SU-DHL-6 (cell line): ENCODE data around the gene SLC43A2.

ENCODE experiments used
- H2AFZ ChIP-seq: fragments of 200-600 bp; sonication (generic); 2 replicates; pipeline ENCODE4 v1.6.1; 2014; ENCODE audit warnings: low read depth, mild to moderate bottlenecking, moderate library complexity, mixed read lengths, antibody characterized with exemption, low read length; ENCODE audit not compliant: severe bottlenecking
- H3F3A ChIP-seq: fragments of 200-600 bp; shearing (Covaris generic); 2 replicates; pipeline ENCODE4 v1.6.0; 2016; ENCODE audit warnings: antibody characterized with exemption, mild to moderate bottlenecking; ENCODE audit not compliant: insufficient read depth
- H3K27ac ChIP-seq: fragments of 200-600 bp; sonication (generic); 2 replicates; pipeline ENCODE4 v1.5.1; 2016; ENCODE audit warnings: low read depth, mild to moderate bottlenecking, low read length, moderate library complexity, mixed read lengths
- H3K27me3 ChIP-seq: fragments of 200-600 bp; sonication (generic), shearing (Covaris generic); 2 replicates; pipeline ENCODE4 v1.6.0; 2014; ENCODE audit warnings: mild to moderate bottlenecking, low read length
- H3K36me3 ChIP-seq: fragments of 200-600 bp; sonication (generic); 2 replicates; pipeline ENCODE4 v1.6.1; 2014; ENCODE audit warnings: mild to moderate bottlenecking, low read length, mixed read lengths
- H3K4me2 ChIP-seq: fragments of 300-600, 200-600 bp; shearing (Covaris generic), sonication (generic); 2 replicates; pipeline ENCODE4 v1.6.0; 2014; ENCODE audit warnings: low read length, low read depth, mild to moderate bottlenecking; ENCODE audit not compliant: poor library complexity, severe bottlenecking
- H3K4me3 ChIP-seq: fragments of 200-600 bp; sonication (generic); 2 replicates; pipeline ENCODE4 v1.5.1; 2014; ENCODE audit warnings: antibody characterized with exemption, low read length, mild to moderate bottlenecking, mixed read lengths; ENCODE audit not compliant: insufficient read depth, poor library complexity, severe bottlenecking
- H3K79me2 ChIP-seq: fragments of 200-600 bp; sonication (generic); 2 replicates; pipeline ENCODE4 v1.6.1; 2014; ENCODE audit warnings: mild to moderate bottlenecking, low read length, moderate library complexity; ENCODE audit not compliant: insufficient read depth
- H3K9ac ChIP-seq: fragments of 200-600 bp; sonication (generic); 2 replicates; pipeline ENCODE4 v1.7.0; 2014; ENCODE audit warnings: mild to moderate bottlenecking, low read length
- H3K9me2 ChIP-seq: fragments of 200-600 bp; sonication (generic); replicated peaks from 2 replicates; pipeline ENCODE4 v1.6.1; 2014; ENCODE audit warnings: low read length; ENCODE audit not compliant: insufficient read depth
- H3K9me3 ChIP-seq: fragments of 200-600 bp; sonication (generic); 2 replicates; pipeline ENCODE4 v1.6.1; 2014; ENCODE audit warnings: low read length, mixed read lengths; ENCODE audit not compliant: insufficient read depth
- H4K20me1 ChIP-seq: fragments of 200-600 bp; sonication (generic); 2 replicates; pipeline ENCODE4 v1.6.1; 2014; ENCODE audit warnings: low read depth, mild to moderate bottlenecking, antibody characterized with exemption, low read length, moderate library complexity, mixed read lengths
- CTCF ChIP-seq: fragments of 200-600 bp; sonication (generic); IDR thresholded peaks from one replicate; pipeline ENCODE4 v1.5.1; 2017; ENCODE audit warnings: antibody characterized with exemption, mild to moderate bottlenecking, low read length, moderate library complexity; ENCODE audit not compliant: insufficient read depth, poor library complexity, severe bottlenecking
- EZH2phosphoT487 ChIP-seq: fragments of 200-600 bp; sonication (generic), shearing (Covaris generic); conservative IDR thresholded peaks from 2 replicates; pipeline ENCODE4 v1.6.1; 2018; ENCODE audit warnings: mild to moderate bottlenecking, antibody characterized with exemption, low read length, moderate library complexity, mixed read lengths

SLC43A2 gene

GRCh38 chr17:1640329-1641064, 11.9 kb upstream of the SLC43A2 start:
- H3K9ac ChIP-seq: no peak overlapping the region
- no peaks in the 10 kb centered on the region for H3K27me3 ChIP-seq
- H3F3A ChIP-seq: no peaks in the 10 kb centered on the region
- no peaks in the 10 kb centered on the region for H3K79me2 ChIP-seq
- no peaks in the 10 kb centered on the region for H3K9me2 ChIP-seq
- no peak overlapping the region for H3K4me3 ChIP-seq
- H3K27ac ChIP-seq: no peak overlapping the region
- TF ChIP-seq EZH2phosphoT487: no peak
- no peak for TF ChIP-seq CTCF
- H3K9me3 ChIP-seq: no peaks in the 10 kb centered on the region
- H4K20me1 ChIP-seq: no peaks in the 10 kb centered on the region
- H2AFZ ChIP-seq: no peak overlapping the region
- no peak overlapping the region for H3K4me2 ChIP-seq
- no peaks in the 10 kb centered on the region for H3K36me3 ChIP-seq

GRCh38 chr17:1639549-1640180, 11.0 kb upstream of the SLC43A2 start:
- Histone ChIP-seq H3K9ac (no peak overlapping the region), H4K20me1 (no peaks in the 10 kb centered on the region), H3K9me3 (no peaks in the 10 kb centered on the region), H3F3A (no peaks in the 10 kb centered on the region), H3K9me2 (no peaks in the 10 kb centered on the region), H3K4me2 (no peak overlapping the region), H3K4me3 (no peak overlapping the region), H3K27me3 (no peaks in the 10 kb centered on the region), H3K79me2 (no peaks in the 10 kb centered on the region), H2AFZ (no peak overlapping the region), H3K36me3 (no peaks in the 10 kb centered on the region), H3K27ac (no peak overlapping the region)
- TF ChIP-seq CTCF (no peak), EZH2phosphoT487 (no peak)

GRCh38 chr17:1638624-1639300, 10.1 kb upstream of the SLC43A2 start:
- H3K4me2 ChIP-seq: no peak overlapping the region
- no peaks in the 10 kb centered on the region for H3K27me3 ChIP-seq
- H3K9ac ChIP-seq: no peak overlapping the region
- H3K79me2 ChIP-seq: no peaks in the 10 kb centered on the region
- no peak overlapping the region for H3K4me3 ChIP-seq
- H2AFZ ChIP-seq: no peak overlapping the region
- TF ChIP-seq EZH2phosphoT487: no peak
- H3K9me3 ChIP-seq: no peaks in the 10 kb centered on the region
- H3F3A ChIP-seq: no peaks in the 10 kb centered on the region
- no peaks in the 10 kb centered on the region for H3K9me2 ChIP-seq
- H3K36me3 ChIP-seq: no peaks in the 10 kb centered on the region
- H3K27ac ChIP-seq: no peak overlapping the region
- H4K20me1 ChIP-seq: no peaks in the 10 kb centered on the region
